HepG2 (cell line): ENCODE results near the gene IFI30. TPM values are rescaled to one million over a fixed set of nuclear protein-coding genes. Genes with fewer than 3 reads are reported as not detected.

ENCODE experiments used
- ATAC-seq: fragments of 200-7000 bp; cut with Tn5 transposase; 3 replicates; pipeline ENCODE4 v1.9.1; 2020; ENCODE audit warnings: mild to moderate bottlenecking, moderate library complexity
- BruUV-seq: library from RNA; stranded (reverse); fragments of 400-500 nt; replicated peaks from 2 replicates; lab custom pipeline; 2021; lab: Mats Ljungman, UMichigan
- CTCF ChIA-PET: fragments of 300-600 bp; formaldehyde crosslinking; extraction: SDS; loops from one replicate; lab custom pipeline; 2021; ENCODE audit warnings: low total read pairs, inconsistent platforms, low intra/inter-chr PET ratio; lab: Yijun Ruan, JAX
- POLR2A ChIA-PET: fragments of 350-600 bp; sonication (Branson Sonifier 250); formaldehyde crosslinking; loops from one replicate; lab custom pipeline; 2020; ENCODE audit warnings: antibody characterized with exemption, inconsistent platforms; lab: Yijun Ruan, JAX
- DNase-seq: peaks from one replicate; pipeline ENCODE4 v3.0.0-alpha.2; 2015; ENCODE audit warnings: low spot score
- FAIRE-seq: peaks from 3 replicates; lab custom pipeline; 2011; peaks lifted over from hg19 to GRCh38; lab: Jason Lieb, UNC
- H2AFZ ChIP-seq: one replicate; pipeline ENCODE4 v1.6.1; 2011; ENCODE audit warnings: low read length, inconsistent platforms
- H3K27ac ChIP-seq: fragments of 300-600 bp; 3 replicates; pipeline ENCODE4 v1.8.0; 2011; ENCODE audit warnings: mixed run types, mild to moderate bottlenecking, mixed read lengths, low read length, inconsistent platforms; ENCODE audit not compliant: insufficient read depth; ENCODE audit errors: extremely low read length
- H3K27me3 ChIP-seq, 2 experiments: fragments of 200-600 bp in 1 of 2; 2 replicates in 1 of 2; 3 replicates in 1 of 2; pipeline versions ENCODE4 v1.6.0 to v1.8.0; 2011; ENCODE audit warnings: low read length in 2 of 2, mild to moderate bottlenecking in 2 of 2, moderate library complexity in 2 of 2, inconsistent platforms in 1 of 2; ENCODE audit not compliant: insufficient read depth in 2 of 2, control insufficient read depth in 1 of 2
- H3K36me3 ChIP-seq, 2 experiments: fragments of 200-600 bp in 1 of 2; replicated peaks in 1 of 2; 2 replicates in 1 of 2; 3 replicates in 1 of 2; pipeline versions ENCODE4 v1.5.1 to v1.8.0; 2011; ENCODE audit warnings: low read length in 2 of 2, inconsistent platforms in 1 of 2; ENCODE audit not compliant: insufficient read depth in 2 of 2, control insufficient read depth in 1 of 2
- H3K4me1 ChIP-seq: 2 replicates; pipeline ENCODE4 v1.5.1; 2012; ENCODE audit warnings: low read length, inconsistent platforms; ENCODE audit not compliant: insufficient read depth
- H3K4me2 ChIP-seq: 2 replicates; pipeline ENCODE4 v1.6.0; 2011; ENCODE audit warnings: low read depth, low read length, inconsistent platforms
- H3K4me3 ChIP-seq, 3 experiments: fragments of 200-600 bp in 1 of 3; sonication (generic), shearing (Covaris generic) in 1 of 3; replicated peaks in 1 of 3; 2 replicates each; pipeline ENCODE4 v1.5.1; 2011 to 2016; ENCODE audit warnings: low read length in 3 of 3, inconsistent platforms in 2 of 3, low read depth in 2 of 3, mild to moderate bottlenecking in 2 of 3, control low read depth in 1 of 3, mixed read lengths in 1 of 3; ENCODE audit not compliant: insufficient read depth in 1 of 3
- H3K79me2 ChIP-seq: one replicate; pipeline ENCODE4 v1.6.1; 2011; ENCODE audit warnings: low read length, inconsistent platforms; ENCODE audit not compliant: insufficient read depth
- H3K9ac ChIP-seq: 2 replicates; pipeline ENCODE4 v1.6.0; 2011; ENCODE audit warnings: mild to moderate bottlenecking, low read depth, low read length, inconsistent platforms; ENCODE audit not compliant: insufficient read depth
- H3K9me3 ChIP-seq: 2 replicates; pipeline ENCODE4 v1.5.1; 2012; ENCODE audit warnings: mild to moderate bottlenecking, low read length
- H4K20me1 ChIP-seq: 2 replicates; pipeline ENCODE4 v1.6.0; 2011; ENCODE audit warnings: inconsistent platforms, mild to moderate bottlenecking, low read length, moderate library complexity; ENCODE audit not compliant: insufficient read depth
- JUNB ChIP-seq: sonication (generic); formaldehyde crosslinking; IDR thresholded peaks from 2 replicates; pipeline ENCODE4 v1.8.0; 2022; ENCODE audit warnings: missing genetic modification reagents, mild to moderate bottlenecking, borderline replicate concordance
- KLF9 ChIP-seq: IDR thresholded peaks from 2 replicates; pipeline ENCODE4 v1.6.1; 2016; ENCODE audit warnings: low read depth
- NBN ChIP-seq: fragments of 450-650 bp; conservative IDR thresholded peaks from 2 replicates; pipeline ENCODE4 v1.6.1; 2017
- RELA ChIP-seq: sonication (generic); formaldehyde crosslinking; IDR thresholded peaks from 2 replicates; pipeline ENCODE4 v1.4.0; 2020; ENCODE audit warnings: missing genetic modification reagents
- SMARCC2 ChIP-seq: fragments of 450-650 bp; IDR thresholded peaks from 2 replicates; pipeline ENCODE4 v1.6.1; 2017; ENCODE audit warnings: antibody characterized with exemption, mild to moderate bottlenecking
- SPEN ChIP-seq: sonication (generic); formaldehyde crosslinking; IDR thresholded peaks from 2 replicates; pipeline ENCODE4 v1.5.1; 2020; ENCODE audit warnings: low read depth, mild to moderate bottlenecking, missing genetic modification reagents
- ZNF160 ChIP-seq: sonication (generic); formaldehyde crosslinking; IDR thresholded peaks from 2 replicates; pipeline ENCODE4 v1.8.0; 2022; ENCODE audit warnings: mild to moderate bottlenecking, inconsistent platforms, missing genetic modification reagents
- ZNF232 ChIP-seq: sonication (generic); formaldehyde crosslinking; IDR thresholded peaks from 2 replicates; pipeline ENCODE4 v1.4.0; 2020; ENCODE audit warnings: missing genetic modification reagents, borderline replicate concordance
- ZNF367 ChIP-seq: sonication (generic); formaldehyde crosslinking; IDR thresholded peaks from 2 replicates; pipeline ENCODE4 v1.4.0; 2020; ENCODE audit warnings: missing genetic modification reagents, borderline replicate concordance
- ZNF558 ChIP-seq: sonication (generic); formaldehyde crosslinking; IDR thresholded peaks from 2 replicates; pipeline ENCODE4 v1.9.0; 2022; ENCODE audit warnings: mild to moderate bottlenecking, missing genetic modification reagents, borderline replicate concordance
- WGBS: methylation state at CpG from one replicate; pipeline ENCODE4 v1.1.6; 2017; ENCODE audit warnings: low lambda C conversion rate; 5-methylcytosine and 5-hydroxymethylcytosine counted together
- in situ Hi-C: cut with HindIII; loops from 2 replicates; pipeline ENCODE4 v1.10.0; 2017; ENCODE audit warnings: low pct_unique_long_range_greater_than_20kb; ENCODE audit not compliant: extremely low pct_ligation_motif_present
- intact Hi-C: fragments of 100-400 bp; cut with micrococcal nuclease; formaldehyde crosslinking; loops from one replicate; pipeline ENCODE4 v1.10.0; 2022; ENCODE audit not compliant: unreplicated experiment
- polyA plus RNA-seq, 8 experiments: library from polyadenylated mRNA; depleted of rRNA in 3 of 8; stranded (reverse) in 7 of 8; unstranded in 1 of 8; fragments of >200 nt; fragmentation: Illumina TruSeq in 4 of 8; extraction: Trizol in 4 of 8; gene quantifications; 2 replicates each; pipeline versions ENCODE4 v1.2.1 to v1.2.3, GENCODE V29; 2011 to 2016; ENCODE audit warnings: low read depth in 4 of 8, missing spikeins in 1 of 8, mixed read lengths in 1 of 8; ENCODE audit not compliant: insufficient read depth in 1 of 8
- total RNA-seq, 5 experiments: library from RNA; depleted of rRNA; stranded (reverse); fragments of >200 nt; fragmentation: Illumina TruSeq; extraction: Trizol; gene quantifications; 2 replicates each; pipeline ENCODE4 v1.2.3, GENCODE V29; 2016; ENCODE audit warnings: low read depth in 1 of 5
- TF ChIP-seq, protein P1 (sequence below): sonication (generic); formaldehyde crosslinking; IDR thresholded peaks from 2 replicates; pipeline ENCODE4 v1.8.0; 2023; ENCODE audit warnings: mild to moderate bottlenecking, missing genetic modification reagents
- TF ChIP-seq, protein P2 (sequence below): sonication (generic); formaldehyde crosslinking; IDR thresholded peaks from 2 replicates; pipeline ENCODE4 v1.8.1; 2022; ENCODE audit warnings: mild to moderate bottlenecking, missing genetic modification reagents

Gene IFI30
- total and polyA plus RNA-seq, 2 of the 13 experiments (the other 11 are each of a cell fraction or from before 2014, with no cell fraction given) = 25.0 to 79.4 TPM

DNA sequence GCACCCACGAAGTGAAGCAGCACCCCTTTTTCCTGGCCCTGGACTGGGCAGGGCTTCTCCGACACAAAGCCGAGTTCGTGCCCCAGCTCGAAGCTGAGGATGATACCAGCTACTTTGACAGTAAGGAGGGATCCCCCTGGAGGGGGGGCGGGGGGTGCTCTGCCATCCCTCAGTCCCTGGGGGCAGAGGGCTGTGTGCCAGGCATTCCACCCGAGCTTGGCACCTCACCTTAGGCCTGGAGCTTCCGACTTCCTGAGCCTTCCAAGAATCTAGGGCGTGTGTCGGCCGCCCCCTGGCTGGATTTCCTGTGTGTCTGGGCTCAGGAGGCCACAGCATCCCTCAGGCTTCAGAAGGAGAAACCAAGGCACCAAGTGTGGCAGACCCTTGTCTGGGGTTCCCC lies 36.4 kb upstream of the IFI30 start:
- H2AFZ ChIP-seq = no peak overlapping the region
- H3K9ac ChIP-seq = peak overlapping the region; percentile 44; the same call in 1 of the 2 replicates
- H3K4me1 ChIP-seq = peaks cover 38% of the 10 kb centered on the region
- no peak for ATAC-seq
- no peak for FAIRE-seq
- H3K9me3 ChIP-seq = no peaks in the 10 kb centered on the region
- ChIA-PET POLR2A (interaction anchor here (1.7 kb wide), 1 partner anchor 15 kb away, joined by 7 read pairs; the partner anchor contains the start of gene PIK3R2), CTCF (no interaction called here)
- BruUV-seq = no TSS peak
- no peak overlapping the region for H3K4me2 ChIP-seq
- peak overlapping the region; percentile 92 for H3K27ac ChIP-seq
- peaks cover 10 to 33% of the 10 kb centered on the region in 2 experiments for H3K36me3 ChIP-seq
- H3K4me3 ChIP-seq = no peak overlapping the region
- peaks cover 4% of the 10 kb centered on the region for H3K79me2 ChIP-seq
- H4K20me1 ChIP-seq = no peaks in the 10 kb centered on the region
- TF ChIP-seq, protein P1, sequence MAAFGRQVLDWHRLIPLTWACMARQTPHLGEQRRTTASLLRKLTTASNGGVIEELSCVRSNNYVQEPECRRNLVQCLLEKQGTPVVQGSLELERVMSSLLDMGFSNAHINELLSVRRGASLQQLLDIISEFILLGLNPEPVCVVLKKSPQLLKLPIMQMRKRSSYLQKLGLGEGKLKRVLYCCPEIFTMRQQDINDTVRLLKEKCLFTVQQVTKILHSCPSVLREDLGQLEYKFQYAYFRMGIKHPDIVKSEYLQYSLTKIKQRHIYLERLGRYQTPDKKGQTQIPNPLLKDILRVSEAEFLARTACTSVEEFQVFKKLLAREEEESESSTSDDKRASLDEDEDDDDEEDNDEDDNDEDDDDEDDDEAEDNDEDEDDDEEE (CRISPR knock-in tag) = no peak
- TF ChIP-seq, protein P2, sequence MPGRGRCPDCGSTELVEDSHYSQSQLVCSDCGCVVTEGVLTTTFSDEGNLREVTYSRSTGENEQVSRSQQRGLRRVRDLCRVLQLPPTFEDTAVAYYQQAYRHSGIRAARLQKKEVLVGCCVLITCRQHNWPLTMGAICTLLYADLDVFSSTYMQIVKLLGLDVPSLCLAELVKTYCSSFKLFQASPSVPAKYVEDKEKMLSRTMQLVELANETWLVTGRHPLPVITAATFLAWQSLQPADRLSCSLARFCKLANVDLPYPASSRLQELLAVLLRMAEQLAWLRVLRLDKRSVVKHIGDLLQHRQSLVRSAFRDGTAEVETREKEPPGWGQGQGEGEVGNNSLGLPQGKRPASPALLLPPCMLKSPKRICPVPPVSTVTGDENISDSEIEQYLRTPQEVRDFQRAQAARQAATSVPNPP = no peak
- TF ChIP-seq ZNF367 (CRISPR knock-in tag) (no peak), JUNB (CRISPR knock-in tag) (no peak), ZNF558 (CRISPR knock-in tag) (no peak), KLF9 (no peak), SPEN (no peak), ZNF160 (CRISPR knock-in tag) (no peak), ZNF232 (CRISPR knock-in tag) (no peak), NBN (no peak), SMARCC2 (no peak), RELA (CRISPR knock-in tag) (no peak)
- 96% methylated on average over 9 of the region's 11 CpGs for WGBS
- no peak for DNase-seq
- in situ Hi-C loops (no loop called here), intact Hi-C loops (no loop called here)
- H3K27me3 ChIP-seq = no peaks in the 10 kb centered on the region
